Astrocyte (in vitro differentiated cells and primary cell): Measurements from ENCODE around the gene STON2.

ENCODE experiments used
- CTCF ChIP-seq: IDR thresholded peaks from 2 replicates; pipeline ENCODE4 v1.5.1; 2011; ENCODE audit warnings: low read depth, mild to moderate bottlenecking, inconsistent platforms, low read length, moderate library complexity; ENCODE audit not compliant: insufficient read depth
- EZH2 ChIP-seq: IDR thresholded peaks from 2 replicates; pipeline ENCODE4 v1.6.1; 2012; ENCODE audit warnings: mild to moderate bottlenecking, low read length, inconsistent platforms; ENCODE audit not compliant: insufficient read depth

GRCh38 chr14:81236138-81236537 lies 164.0 kb downstream of the STON2 start:
- TF ChIP-seq CTCF = no peak
- no peak for TF ChIP-seq EZH2
